ENCODE results near the gene ZSCAN21. TPM values are rescaled to one million over a fixed set of nuclear protein-coding genes. Genes with fewer than 3 reads are reported as not detected.

ZSCAN21 gene
- total and polyA plus RNA-seq, 2 of the 4 experiments (the other 2 are of a cell fraction), result 11.5 to 13.3 TPM

DNA sequence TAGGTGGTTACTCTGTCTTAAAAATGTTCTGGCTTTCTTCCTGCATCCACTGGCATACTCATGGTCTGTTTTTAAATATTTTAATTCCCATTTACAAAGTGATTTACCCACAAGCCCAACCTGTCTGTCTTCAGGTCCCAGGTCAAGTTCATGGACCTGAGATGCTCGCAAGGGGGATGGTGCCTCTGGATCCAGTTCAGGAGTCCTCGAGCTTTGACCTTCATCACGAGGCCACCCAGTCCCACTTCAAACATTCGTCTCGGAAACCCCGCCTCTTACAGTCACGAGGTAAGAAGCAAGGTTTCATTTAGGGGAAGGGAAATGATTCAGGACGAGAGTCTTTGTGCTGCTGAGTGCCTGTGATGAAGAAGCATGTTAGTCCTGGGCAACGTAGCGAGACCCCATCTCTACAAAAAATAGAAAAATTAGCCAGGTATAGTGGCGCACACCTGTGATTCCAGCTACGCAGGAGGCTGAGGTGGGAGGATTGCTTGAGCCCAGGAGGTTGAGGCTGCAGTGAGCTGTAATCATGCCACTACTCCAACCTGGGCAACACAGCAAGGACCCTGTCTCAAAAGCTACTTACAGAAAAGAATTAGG is 25.5 kb upstream of the ZSCAN21 start:
- TF ChIP-seq, protein P1, sequence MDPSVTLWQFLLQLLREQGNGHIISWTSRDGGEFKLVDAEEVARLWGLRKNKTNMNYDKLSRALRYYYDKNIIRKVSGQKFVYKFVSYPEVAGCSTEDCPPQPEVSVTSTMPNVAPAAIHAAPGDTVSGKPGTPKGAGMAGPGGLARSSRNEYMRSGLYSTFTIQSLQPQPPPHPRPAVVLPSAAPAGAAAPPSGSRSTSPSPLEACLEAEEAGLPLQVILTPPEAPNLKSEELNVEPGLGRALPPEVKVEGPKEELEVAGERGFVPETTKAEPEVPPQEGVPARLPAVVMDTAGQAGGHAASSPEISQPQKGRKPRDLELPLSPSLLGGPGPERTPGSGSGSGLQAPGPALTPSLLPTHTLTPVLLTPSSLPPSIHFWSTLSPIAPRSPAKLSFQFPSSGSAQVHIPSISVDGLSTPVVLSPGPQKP (IDR thresholded peaks at IDR 0.05; ENCODE audit: borderline replicate concordance, low read depth, low read length), result no peak
- TF ChIP-seq MAZ (IDR thresholded peaks at IDR 0.05; ENCODE audit: borderline replicate concordance, low read depth, low read length) (no peak), CHD1 (IDR thresholded peaks at IDR 0.05; ENCODE audit: low read depth, low read length) (no peak), BHLHE40 (IDR thresholded peaks at IDR 0.05; ENCODE audit: low read depth, low read length) (no peak), CEBPB (IDR thresholded peaks at IDR 0.05; ENCODE audit: low read depth, low read length) (no peak), FOS (IDR thresholded peaks at IDR 0.05; ENCODE audit: low read depth, low read length) (no peak), RCOR1 (IDR thresholded peaks at IDR 0.05; ENCODE audit: insufficient replicate concordance, low read length) (no peak), RFX5 (IDR thresholded peaks at IDR 0.05; ENCODE audit: low read depth, low read length) (no peak), MXI1 (IDR thresholded peaks at IDR 0.05; ENCODE audit: borderline replicate concordance, low read depth, low read length) (no peak), NFE2L2 (IDR thresholded peaks at IDR 0.05; ENCODE audit: low read depth, low read length) (no peak), MAFK (IDR thresholded peaks at IDR 0.05; ENCODE audit: low read depth, low read length) (no peak), SMC3 (IDR thresholded peaks at IDR 0.05; ENCODE audit: low read depth, low read length) (no peak), POLR2A (IDR thresholded peaks at IDR 0.05; ENCODE audit: low read depth, low read length) (no peak)
- TF ChIP-seq, protein P2, sequence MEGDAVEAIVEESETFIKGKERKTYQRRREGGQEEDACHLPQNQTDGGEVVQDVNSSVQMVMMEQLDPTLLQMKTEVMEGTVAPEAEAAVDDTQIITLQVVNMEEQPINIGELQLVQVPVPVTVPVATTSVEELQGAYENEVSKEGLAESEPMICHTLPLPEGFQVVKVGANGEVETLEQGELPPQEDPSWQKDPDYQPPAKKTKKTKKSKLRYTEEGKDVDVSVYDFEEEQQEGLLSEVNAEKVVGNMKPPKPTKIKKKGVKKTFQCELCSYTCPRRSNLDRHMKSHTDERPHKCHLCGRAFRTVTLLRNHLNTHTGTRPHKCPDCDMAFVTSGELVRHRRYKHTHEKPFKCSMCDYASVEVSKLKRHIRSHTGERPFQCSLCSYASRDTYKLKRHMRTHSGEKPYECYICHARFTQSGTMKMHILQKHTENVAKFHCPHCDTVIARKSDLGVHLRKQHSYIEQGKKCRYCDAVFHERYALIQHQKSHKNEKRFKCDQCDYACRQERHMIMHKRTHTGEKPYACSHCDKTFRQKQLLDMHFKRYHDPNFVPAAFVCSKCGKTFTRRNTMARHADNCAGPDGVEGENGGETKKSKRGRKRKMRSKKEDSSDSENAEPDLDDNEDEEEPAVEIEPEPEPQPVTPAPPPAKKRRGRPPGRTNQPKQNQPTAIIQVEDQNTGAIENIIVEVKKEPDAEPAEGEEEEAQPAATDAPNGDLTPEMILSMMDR (conservative IDR thresholded peaks at IDR 0.05; ENCODE audit: low read depth, low read length), result no peak
- TF ChIP-seq, protein P3, sequence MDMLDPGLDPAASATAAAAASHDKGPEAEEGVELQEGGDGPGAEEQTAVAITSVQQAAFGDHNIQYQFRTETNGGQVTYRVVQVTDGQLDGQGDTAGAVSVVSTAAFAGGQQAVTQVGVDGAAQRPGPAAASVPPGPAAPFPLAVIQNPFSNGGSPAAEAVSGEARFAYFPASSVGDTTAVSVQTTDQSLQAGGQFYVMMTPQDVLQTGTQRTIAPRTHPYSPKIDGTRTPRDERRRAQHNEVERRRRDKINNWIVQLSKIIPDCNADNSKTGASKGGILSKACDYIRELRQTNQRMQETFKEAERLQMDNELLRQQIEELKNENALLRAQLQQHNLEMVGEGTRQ (IDR thresholded peaks at IDR 0.05; ENCODE audit: low read depth, low read length), result no peak
- H3K56ac ChIP-seq (ENCODE audit: extremely low read depth, insufficient read depth, low read length), result no peak overlapping the region
- POLR2A ChIA-PET (ENCODE audit: unreplicated experiment), result no interaction called here
- peaks cover 17% of the 10 kb centered on the region; the same call in 1 of the 2 replicates for H4K20me1 ChIP-seq (ENCODE audit: insufficient read depth, low read length)
- no peak overlapping the region for H2AK5ac ChIP-seq (ENCODE audit: low read depth, low read length)
- no peak overlapping the region for H3K4me3 ChIP-seq (ENCODE audit: insufficient read depth, low read depth, low read length)
- H3K27ac ChIP-seq (ENCODE audit: insufficient read depth, low read length), result no peak overlapping the region
- H2AK9ac ChIP-seq (replicated peaks; ENCODE audit: low read depth, low read length, poor library complexity), result no peak overlapping the region
- no peak overlapping the region for H3K4me2 ChIP-seq (ENCODE audit: low read depth, low read length)
- DNase-seq, result no peak
- no peak overlapping the region for H2BK120ac ChIP-seq (ENCODE audit: low read depth, low read length)
- intact Hi-C loops (cut with micrococcal nuclease) (no loop called here), dilution Hi-C loops (cut with HindIII; ENCODE audit: low sequenced_read_pairs, unreplicated experiment) (no loop called here), in situ Hi-C loops (cut with MboI; ENCODE audit: low sequenced_read_pairs) (no loop called here)
- H3K23ac ChIP-seq (ENCODE audit: low read depth, low read length), result no peak overlapping the region
- no peak overlapping the region for H2BK5ac ChIP-seq (ENCODE audit: low read depth, low read length, poor library complexity, severe bottlenecking)
- no peaks in the 10 kb centered on the region for H3K9me3 ChIP-seq (ENCODE audit: control insufficient read depth, insufficient read depth, low read length)
- no CpG with 5 or more reads among the region's 12 CpGs for WGBS, 2 experiments (ENCODE audit: extremely low coverage in 2 of 2, insufficient read length in 1 of 2)
- no peak overlapping the region for H3K4ac ChIP-seq (ENCODE audit: low read depth, low read length)
- no peak overlapping the region for H2AFZ ChIP-seq (replicated peaks; ENCODE audit: low read length, poor library complexity)
- peaks cover 46% of the 10 kb centered on the region for H3K36me3 ChIP-seq (ENCODE audit: control insufficient read depth, insufficient read depth, low read length)
- no peak overlapping the region for H4K8ac ChIP-seq (ENCODE audit: low read depth in 2 of 2, low read length in 2 of 2)
- H3K4me1 ChIP-seq (ENCODE audit: control insufficient read depth, insufficient read depth, low read length), result no peaks in the 10 kb centered on the region
- no peak overlapping the region for H3K9ac ChIP-seq (ENCODE audit: low read depth, low read length)
- no peak overlapping the region for H3K14ac ChIP-seq (replicated peaks; ENCODE audit: low read depth, low read length)
- H4K91ac ChIP-seq (ENCODE audit: insufficient read depth, low read depth, low read length), result no peak overlapping the region
- no peak overlapping the region for H4K5ac ChIP-seq (ENCODE audit: low read depth, low read length)
- H3K18ac ChIP-seq (ENCODE audit: low read depth, low read length), result no peak overlapping the region
- no peak overlapping the region for H2BK20ac ChIP-seq (ENCODE audit: low read depth, low read length)
- peaks cover 3% of the 10 kb centered on the region; the same call in 1 of the 2 replicates for H3K9me1 ChIP-seq (ENCODE audit: insufficient read depth, low read length)
- BruUV-seq (replicated peaks), result no TSS peak
- H3K79me1 ChIP-seq (ENCODE audit: low read depth in 1 of 2, low read length in 2 of 2), result peaks cover 24 to 72% of the 10 kb centered on the region in 2 experiments
- no peak overlapping the region for H2BK15ac ChIP-seq (ENCODE audit: low read depth, low read length)
- no peaks in the 10 kb centered on the region for H3K27me3 ChIP-seq (ENCODE audit: control insufficient read depth, insufficient read depth, low read length)
- CTCF ChIA-PET, result no interaction called here
- ATAC-seq (ENCODE audit: low read depth), result no peak

Measured in IMR-90 (cell line).